MM.1S (cell line): ENCODE data around the gene MAP3K15.

Experiments
- DNase-seq: peaks from one replicate; pipeline ENCODE4 v3.0.0-alpha.2; 2015
- H2AFZ ChIP-seq: fragments of 300-600 bp; sonication (generic); 2 replicates; pipeline ENCODE4 v1.6.0; 2016; ENCODE audit warnings: antibody characterized with exemption, low read length
- H3F3A ChIP-seq: fragments of 300-600 bp; sonication (generic); 2 replicates; pipeline ENCODE4 v1.6.1; 2016; ENCODE audit warnings: mild to moderate bottlenecking, antibody characterized with exemption, low read length, moderate library complexity, mixed read lengths; ENCODE audit not compliant: insufficient read depth
- H3K27ac ChIP-seq: fragments of 300-600 bp; sonication (generic); 2 replicates; pipeline ENCODE4 v1.5.1; 2016; ENCODE audit warnings: mild to moderate bottlenecking, low read length
- H3K27me3 ChIP-seq: fragments of 300-600 bp; sonication (generic); replicated peaks from 2 replicates; pipeline ENCODE4 v1.6.0; 2016; ENCODE audit warnings: low read length; ENCODE audit not compliant: insufficient read depth
- H3K36me3 ChIP-seq: fragments of 300-600 bp; sonication (generic); replicated peaks from 2 replicates; pipeline ENCODE4 v1.6.1; 2016; ENCODE audit warnings: mild to moderate bottlenecking, low read length, mixed read lengths; ENCODE audit not compliant: insufficient read depth
- H3K4me1 ChIP-seq: fragments of 300-600 bp; sonication (generic); 2 replicates; pipeline ENCODE4 v1.6.1; 2016; ENCODE audit warnings: low read length, mixed read lengths
- H3K4me2 ChIP-seq: fragments of 300-600 bp; sonication (generic); 2 replicates; pipeline ENCODE4 v1.6.0; 2016; ENCODE audit warnings: low read depth, low read length
- H3K4me3 ChIP-seq: fragments of 300-600 bp; sonication (generic); 2 replicates; pipeline ENCODE4 v1.5.1; 2016; ENCODE audit warnings: low read length, mixed read lengths
- H3K79me2 ChIP-seq: fragments of 300-600 bp; sonication (generic); 2 replicates; pipeline ENCODE4 v1.6.1; 2016; ENCODE audit warnings: mixed run types, low read length, mixed read lengths
- H3K9ac ChIP-seq: fragments of 300-600 bp; sonication (generic); 2 replicates; pipeline ENCODE4 v1.6.1; 2016; ENCODE audit warnings: low read length, mixed read lengths
- H3K9me2 ChIP-seq: fragments of 300-600 bp; sonication (generic); replicated peaks from 2 replicates; pipeline ENCODE4 v1.6.1; 2016; ENCODE audit warnings: mild to moderate bottlenecking, low read length, mixed read lengths; ENCODE audit not compliant: insufficient read depth
- H3K9me3 ChIP-seq: fragments of 300-600 bp; sonication (generic); replicated peaks from 2 replicates; pipeline ENCODE4 v1.6.1; 2016; ENCODE audit warnings: mild to moderate bottlenecking, low read length, mixed read lengths; ENCODE audit not compliant: insufficient read depth
- H4K20me1 ChIP-seq: fragments of 300-600 bp; sonication (generic); 2 replicates; pipeline ENCODE4 v1.6.1; 2016; ENCODE audit warnings: mild to moderate bottlenecking, low read length, moderate library complexity, mixed read lengths; ENCODE audit not compliant: insufficient read depth
- CTCF ChIP-seq: fragments of 300-600 bp; sonication (generic); IDR thresholded peaks from 2 replicates; pipeline ENCODE4 v1.5.1; 2016; ENCODE audit warnings: antibody characterized with exemption, low read length, mixed read lengths
- EZH2 ChIP-seq: fragments of 300-600 bp; sonication (generic); optimal IDR thresholded peaks from 2 replicates; pipeline ENCODE3; 2017; ENCODE audit warnings: low read depth, mild to moderate bottlenecking, antibody characterized with exemption, low read length, mixed read lengths
- EZH2phosphoT487 ChIP-seq: fragments of 300-600 bp; sonication (generic); IDR thresholded peaks from 2 replicates; pipeline ENCODE4 v1.6.1; 2018; ENCODE audit warnings: antibody characterized with exemption, low read length

MAP3K15 gene

DNA sequence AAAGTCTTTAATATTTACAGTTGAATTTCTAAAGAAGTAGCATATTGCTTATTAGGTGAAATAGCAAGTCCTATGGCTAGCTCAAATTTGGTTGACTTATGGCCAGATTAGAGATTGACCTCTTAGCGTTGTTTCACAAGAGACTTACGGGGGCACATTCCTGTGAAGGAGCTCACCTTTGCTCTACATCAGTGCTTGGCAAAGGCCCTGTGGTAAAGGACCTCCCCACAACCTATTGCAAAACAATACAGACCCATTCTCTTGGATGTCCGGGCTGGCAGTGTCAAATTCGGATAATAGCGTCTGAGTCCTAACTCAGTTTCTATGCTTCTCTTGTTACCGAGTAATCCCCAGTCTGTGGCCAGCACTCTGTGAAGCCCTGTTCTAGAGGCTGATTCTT lies 160.7 kb downstream of the MAP3K15 start:
- no peaks in the 10 kb centered on the region for H4K20me1 ChIP-seq
- H3K9me3 ChIP-seq, result no peaks in the 10 kb centered on the region
- H3K4me2 ChIP-seq, result no peak overlapping the region
- TF ChIP-seq CTCF (no peak), EZH2 (no peak), EZH2phosphoT487 (no peak)
- H2AFZ ChIP-seq, result no peak overlapping the region
- H3K4me1 ChIP-seq, result no peaks in the 10 kb centered on the region
- no peaks in the 10 kb centered on the region for H3F3A ChIP-seq
- no peaks in the 10 kb centered on the region for H3K27me3 ChIP-seq
- H3K9ac ChIP-seq, result no peak overlapping the region
- no peak overlapping the region for H3K4me3 ChIP-seq
- DNase-seq, result no peak
- H3K27ac ChIP-seq, result no peak overlapping the region
- no peaks in the 10 kb centered on the region; the same call in none of the 2 replicates for H3K79me2 ChIP-seq
- no peaks in the 10 kb centered on the region for H3K9me2 ChIP-seq
- H3K36me3 ChIP-seq, result no peaks in the 10 kb centered on the region

DNA sequence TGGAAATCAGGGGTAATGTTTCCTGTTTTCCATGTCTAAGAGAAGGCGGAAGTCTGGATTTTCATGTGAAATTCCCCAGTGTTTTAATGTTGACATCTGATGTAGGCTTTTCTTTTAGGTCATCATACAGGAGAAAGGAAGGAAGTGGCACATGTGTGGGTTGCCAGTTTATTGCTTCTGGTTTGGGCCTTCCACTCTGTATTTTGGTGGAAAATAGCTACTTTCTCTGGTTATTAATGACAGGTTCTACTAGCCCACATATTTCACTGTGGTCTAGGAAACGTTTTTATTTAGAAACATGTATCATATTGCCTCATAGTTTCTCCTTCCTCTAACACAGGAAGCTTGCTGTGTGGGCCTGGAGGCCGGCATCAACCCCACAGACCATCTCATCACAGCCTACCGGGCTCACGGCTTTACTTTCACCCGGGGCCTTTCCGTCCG lies 164.3 kb downstream of the MAP3K15 start:
- no peak for TF ChIP-seq EZH2phosphoT487
- no peak for TF ChIP-seq EZH2
- no peak for TF ChIP-seq CTCF
- Histone ChIP-seq H3K27ac (no peak overlapping the region), H3K4me1 (no peaks in the 10 kb centered on the region), H3K36me3 (no peaks in the 10 kb centered on the region; the same call in 1 of the 2 replicates), H3K4me3 (no peak overlapping the region), H3K9me2 (no peaks in the 10 kb centered on the region), H3F3A (no peaks in the 10 kb centered on the region), H3K4me2 (no peak overlapping the region), H3K9me3 (no peaks in the 10 kb centered on the region), H3K27me3 (no peaks in the 10 kb centered on the region), H3K79me2 (peaks cover 25% of the 10 kb centered on the region), H3K9ac (no peak overlapping the region), H4K20me1 (no peaks in the 10 kb centered on the region), H2AFZ (no peak overlapping the region)
- DNase-seq, result no peak

DNA sequence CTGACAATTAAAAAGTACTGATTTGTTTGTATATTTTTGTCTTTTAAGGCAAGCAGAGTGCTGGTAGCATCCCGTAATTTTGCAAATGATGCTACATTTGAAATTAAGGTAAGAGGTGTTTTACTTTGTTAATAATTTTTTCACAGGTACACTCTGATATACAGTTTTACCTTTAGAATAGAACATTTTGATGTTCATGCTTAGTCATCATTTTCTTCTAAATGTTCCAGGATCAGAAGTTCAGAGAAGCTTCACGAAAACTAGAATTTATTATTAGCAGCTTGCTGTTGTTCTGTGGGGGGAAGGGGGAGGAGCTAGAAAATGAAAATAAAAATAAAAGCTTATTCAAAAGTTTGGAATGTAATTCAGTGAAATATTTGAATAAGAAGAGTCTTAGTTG lies 166.0 kb downstream of the MAP3K15 start:
- H3K9ac ChIP-seq, result no peak overlapping the region
- TF ChIP-seq CTCF (no peak), EZH2 (no peak), EZH2phosphoT487 (no peak)
- no peaks in the 10 kb centered on the region for H4K20me1 ChIP-seq
- peaks cover 42% of the 10 kb centered on the region for H3K79me2 ChIP-seq
- no peak overlapping the region for H3K27ac ChIP-seq
- no peak overlapping the region for H2AFZ ChIP-seq
- no peak overlapping the region for H3K4me2 ChIP-seq
- no peaks in the 10 kb centered on the region for H3K9me2 ChIP-seq
- H3K36me3 ChIP-seq, result no peaks in the 10 kb centered on the region; the same call in 1 of the 2 replicates
- H3K4me3 ChIP-seq, result no peak overlapping the region
- H3F3A ChIP-seq, result no peaks in the 10 kb centered on the region
- no peaks in the 10 kb centered on the region for H3K4me1 ChIP-seq
- no peak for DNase-seq
- no peaks in the 10 kb centered on the region for H3K27me3 ChIP-seq
- no peaks in the 10 kb centered on the region for H3K9me3 ChIP-seq
